ENCODE measurements around the gene DMC1.
"Not testable (repeated sequence)": the region's sequence is repeated elsewhere in the genome, so short reads cannot be mapped to it uniquely, and the experiment has no call there.

The DMC1 gene, protein sequence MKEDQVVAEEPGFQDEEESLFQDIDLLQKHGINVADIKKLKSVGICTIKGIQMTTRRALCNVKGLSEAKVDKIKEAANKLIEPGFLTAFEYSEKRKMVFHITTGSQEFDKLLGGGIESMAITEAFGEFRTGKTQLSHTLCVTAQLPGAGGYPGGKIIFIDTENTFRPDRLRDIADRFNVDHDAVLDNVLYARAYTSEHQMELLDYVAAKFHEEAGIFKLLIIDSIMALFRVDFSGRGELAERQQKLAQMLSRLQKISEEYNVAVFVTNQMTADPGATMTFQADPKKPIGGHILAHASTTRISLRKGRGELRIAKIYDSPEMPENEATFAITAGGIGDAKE

DNA sequence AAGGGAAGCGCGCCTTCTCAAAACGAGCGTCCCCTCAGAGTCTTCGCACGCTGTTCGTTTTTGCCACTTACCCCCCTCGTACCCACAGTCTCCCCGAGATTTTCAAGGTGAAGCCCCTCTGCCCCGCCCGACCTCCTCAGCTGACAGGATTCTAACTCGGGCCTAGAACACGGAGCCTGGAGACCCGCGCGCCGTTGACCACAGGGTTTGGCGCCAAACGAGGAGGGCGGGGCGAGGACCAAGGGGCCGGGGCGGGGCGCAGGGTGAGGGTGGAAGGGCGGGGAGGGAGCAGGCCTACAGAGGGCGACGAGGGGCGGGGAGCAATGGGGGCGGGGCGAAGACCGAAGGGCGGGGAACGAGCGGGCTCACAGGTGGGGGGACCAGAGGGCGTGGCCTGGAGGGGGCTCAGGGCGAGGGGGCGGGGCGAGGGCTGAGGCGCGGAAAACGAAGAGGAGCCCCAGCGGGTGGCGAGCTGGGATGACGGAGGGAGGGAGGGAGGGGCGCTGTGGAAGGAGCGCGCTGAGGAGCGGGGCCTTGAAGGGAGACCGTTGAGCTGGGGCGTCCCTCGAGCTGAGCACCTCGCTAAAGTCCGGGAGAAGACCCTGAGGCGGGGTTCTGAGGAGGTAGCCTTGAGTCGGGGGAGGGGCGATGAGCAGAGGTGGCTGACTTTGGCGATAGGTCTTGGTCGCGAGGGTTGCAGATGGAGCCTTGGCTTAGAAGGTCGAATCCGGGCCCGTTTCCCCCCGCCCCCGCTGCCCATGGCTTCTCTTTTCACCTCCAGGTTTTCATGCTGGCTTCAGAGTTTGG lies at the start of gene DMC1:
DMC1 (minus strand) TSS at position 212 of the 807 bp plus-strand sequence. CDS start 1,927 bp downstream, outside the sequence.
- DNase-seq (ENCODE audit: low read depth) = peak; percentile 61

DNA sequence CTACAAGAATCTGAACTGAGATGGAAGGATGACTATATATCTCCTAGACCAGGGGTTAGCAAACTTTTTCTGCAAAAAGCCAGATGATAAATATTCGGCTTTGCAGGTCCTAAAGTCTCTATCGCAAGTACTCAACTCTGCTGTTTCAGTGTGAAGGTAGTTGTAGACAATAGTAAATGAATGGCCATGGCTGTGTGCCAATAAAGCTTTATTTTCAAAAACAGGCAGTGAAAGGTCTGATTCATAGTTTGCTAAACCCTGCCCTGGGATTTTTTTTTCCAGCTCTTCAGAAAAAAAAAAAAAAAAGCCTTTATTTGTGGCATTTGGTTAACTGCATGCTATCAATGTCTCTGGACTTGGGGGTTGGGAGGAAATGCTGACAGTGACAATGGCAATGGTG lies 48.7 kb upstream of the DMC1 start:
- DNase-seq (ENCODE audit: low read depth) = no peak

DNA sequence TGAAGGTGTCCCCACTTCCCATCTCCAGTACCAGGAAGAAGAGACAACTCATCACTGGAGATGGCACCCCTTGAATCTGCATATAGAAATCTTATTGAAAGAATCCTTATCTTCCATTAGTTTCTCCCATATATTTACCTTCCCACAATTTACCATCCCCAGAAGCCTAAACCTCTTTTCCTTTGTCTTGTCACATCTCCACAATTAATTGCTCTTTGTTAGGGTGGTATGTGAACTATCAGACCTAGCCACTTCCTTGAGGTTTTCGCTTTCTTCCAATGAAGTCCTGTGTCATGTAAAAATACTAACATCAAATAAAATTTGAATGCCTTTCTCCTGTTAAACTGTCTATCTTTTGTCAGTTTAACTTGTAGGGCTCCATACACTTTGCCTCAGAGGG lies 48.3 kb upstream of the DMC1 start:
- no peak for DNase-seq (ENCODE audit: low read depth)

DNA sequence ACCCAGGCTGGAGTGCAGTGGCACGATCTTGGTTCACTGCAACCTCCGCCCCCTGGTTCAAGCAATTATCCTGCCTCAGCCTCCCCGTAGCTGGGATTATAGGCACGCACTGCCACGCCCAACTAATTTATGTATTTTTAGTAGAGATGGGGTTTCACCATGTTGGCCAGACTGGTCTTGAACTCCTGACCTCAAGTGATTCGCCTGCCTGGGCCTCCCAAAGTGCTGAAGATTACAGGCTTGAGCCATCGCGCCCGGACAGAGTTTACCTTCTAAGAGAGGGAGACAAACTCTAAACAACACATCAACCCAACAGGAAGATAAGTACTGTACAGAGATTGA lies 45.1 kb upstream of the DMC1 start:
- DNase-seq (ENCODE audit: low read depth) = not testable (repeated sequence)

DNA sequence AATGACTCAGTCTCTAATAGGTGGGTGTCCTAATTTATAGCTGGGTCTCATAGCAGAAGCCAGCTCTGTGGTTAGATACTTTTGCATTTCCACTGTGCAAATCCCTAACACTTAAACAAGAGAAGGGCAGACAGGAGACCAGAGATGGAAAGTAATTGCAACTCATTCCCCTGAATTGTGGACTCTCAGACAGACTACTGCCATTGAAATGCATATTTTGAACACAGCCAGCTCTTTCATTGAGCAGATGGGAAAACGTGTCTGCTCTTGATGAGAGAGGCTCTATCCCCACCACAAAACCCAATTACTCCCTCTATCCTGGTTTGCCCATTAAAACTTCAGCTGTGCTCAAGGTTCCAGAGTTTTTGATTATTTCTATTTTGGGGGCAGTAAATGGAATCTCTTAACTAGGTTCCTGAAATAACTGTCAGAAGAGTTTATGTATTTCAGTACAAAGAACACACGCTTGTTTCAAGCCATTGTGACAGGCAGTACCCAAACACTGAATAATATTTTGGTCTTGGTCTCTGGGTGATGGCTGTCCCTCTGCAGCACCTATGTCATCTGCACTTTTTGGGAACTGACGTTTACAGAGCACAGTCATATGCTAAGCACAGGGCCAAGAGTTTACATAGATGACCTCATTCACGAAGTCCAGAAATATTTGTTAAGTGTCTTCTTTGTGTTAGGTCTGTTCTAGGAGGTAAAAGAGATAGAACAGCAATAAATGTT lies 44.5 kb upstream of the DMC1 start:
- no peak for DNase-seq (ENCODE audit: low read depth)

DNA sequence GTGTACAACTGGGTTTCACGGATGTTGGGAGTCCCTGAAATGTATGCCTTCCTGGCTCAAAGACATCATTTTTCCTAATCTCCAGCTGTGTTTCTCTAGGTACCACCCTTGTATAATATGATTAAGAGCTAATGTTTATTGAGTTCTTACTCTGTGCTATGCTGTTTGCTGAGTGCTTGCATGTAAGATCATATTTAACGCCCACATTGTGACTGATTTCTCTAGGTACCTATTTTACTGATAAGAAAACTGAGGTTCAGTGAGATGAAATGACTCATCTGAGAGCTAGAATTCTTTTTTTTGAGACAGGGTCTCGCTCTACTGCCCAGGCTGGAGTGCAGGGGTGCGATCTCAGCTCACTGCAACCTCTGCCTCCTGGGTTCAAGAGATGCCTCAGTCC lies 43.6 kb upstream of the DMC1 start:
- DNase-seq (ENCODE audit: low read depth) = no peak

DNA sequence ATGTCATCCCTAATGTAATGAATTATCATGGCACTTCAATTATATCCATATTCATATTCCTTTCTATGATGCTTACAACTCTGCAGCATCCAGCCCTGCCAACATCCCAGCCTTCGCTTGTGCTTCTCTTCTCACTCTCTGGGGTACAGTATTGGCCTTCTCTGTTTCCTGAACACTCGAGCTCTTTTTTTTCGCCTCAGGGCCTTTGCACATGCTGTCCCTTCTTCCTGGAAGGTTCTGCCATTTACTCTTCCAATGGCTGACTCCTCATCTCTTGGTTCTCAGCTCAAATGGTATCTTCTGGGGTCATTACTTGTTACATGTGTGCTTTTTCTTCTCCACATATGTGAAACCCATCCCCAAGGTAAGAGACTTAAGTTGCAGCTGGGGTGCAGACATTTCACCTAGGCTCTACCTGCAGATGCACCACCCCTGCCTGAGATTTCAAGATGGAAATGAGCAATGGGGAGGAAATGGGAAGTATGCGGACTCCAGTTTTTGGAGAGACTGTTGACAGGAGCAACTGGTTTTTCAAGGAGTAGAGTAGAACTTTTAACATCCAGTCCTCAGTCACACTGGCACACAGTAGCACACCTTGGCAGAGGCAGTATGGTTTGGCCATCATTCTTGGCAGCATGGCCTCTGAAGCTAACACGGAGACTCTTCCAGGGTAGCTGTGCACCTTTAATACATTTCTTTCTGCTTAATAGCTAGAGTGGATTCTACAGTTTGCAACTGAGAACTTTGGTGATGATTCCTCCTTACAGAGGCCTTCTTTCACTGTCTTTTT lies 42.4 kb upstream of the DMC1 start:
- no peak for DNase-seq (ENCODE audit: low read depth)

DNA sequence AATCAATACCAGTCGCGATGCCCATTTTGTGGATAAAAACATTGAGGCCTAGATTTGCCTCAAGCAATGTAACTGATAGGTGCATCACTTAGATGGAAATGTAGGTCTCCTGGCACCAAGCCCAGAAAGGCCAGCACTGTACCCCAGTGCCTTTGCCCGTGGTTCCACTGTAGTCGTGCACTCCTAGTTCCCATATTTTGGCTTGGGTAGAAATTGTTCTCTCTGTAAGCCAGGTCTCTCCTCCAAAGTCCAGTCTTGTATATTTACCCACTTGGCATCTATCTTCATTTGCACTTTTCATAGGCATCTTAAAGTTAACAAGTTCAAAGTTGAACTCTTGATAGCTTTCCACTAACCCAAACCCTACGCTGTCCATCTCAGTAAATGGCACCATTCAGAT lies 41.6 kb upstream of the DMC1 start:
- no peak for DNase-seq (ENCODE audit: low read depth)

DNA sequence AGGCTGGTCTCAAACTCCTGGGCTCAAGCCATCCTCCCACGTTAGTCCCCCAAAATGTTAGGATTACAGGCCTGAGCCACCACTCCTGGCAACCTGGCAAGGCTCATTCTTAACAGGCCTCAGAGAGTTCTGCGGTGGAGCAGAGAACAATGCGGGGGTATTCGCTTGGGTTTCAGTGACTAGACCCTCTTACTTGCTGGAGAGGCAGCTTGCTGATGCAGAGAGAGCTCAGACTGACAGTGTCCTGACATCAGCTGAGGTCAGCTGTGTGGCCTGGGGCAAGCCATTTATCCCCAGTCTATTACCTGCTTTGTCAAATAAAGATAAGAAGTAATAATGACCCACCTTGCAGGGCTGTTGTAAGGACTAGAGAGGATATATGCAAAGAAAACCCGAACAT lies 40.3 kb upstream of the DMC1 start:
- DNase-seq (ENCODE audit: low read depth) = no peak

DNA sequence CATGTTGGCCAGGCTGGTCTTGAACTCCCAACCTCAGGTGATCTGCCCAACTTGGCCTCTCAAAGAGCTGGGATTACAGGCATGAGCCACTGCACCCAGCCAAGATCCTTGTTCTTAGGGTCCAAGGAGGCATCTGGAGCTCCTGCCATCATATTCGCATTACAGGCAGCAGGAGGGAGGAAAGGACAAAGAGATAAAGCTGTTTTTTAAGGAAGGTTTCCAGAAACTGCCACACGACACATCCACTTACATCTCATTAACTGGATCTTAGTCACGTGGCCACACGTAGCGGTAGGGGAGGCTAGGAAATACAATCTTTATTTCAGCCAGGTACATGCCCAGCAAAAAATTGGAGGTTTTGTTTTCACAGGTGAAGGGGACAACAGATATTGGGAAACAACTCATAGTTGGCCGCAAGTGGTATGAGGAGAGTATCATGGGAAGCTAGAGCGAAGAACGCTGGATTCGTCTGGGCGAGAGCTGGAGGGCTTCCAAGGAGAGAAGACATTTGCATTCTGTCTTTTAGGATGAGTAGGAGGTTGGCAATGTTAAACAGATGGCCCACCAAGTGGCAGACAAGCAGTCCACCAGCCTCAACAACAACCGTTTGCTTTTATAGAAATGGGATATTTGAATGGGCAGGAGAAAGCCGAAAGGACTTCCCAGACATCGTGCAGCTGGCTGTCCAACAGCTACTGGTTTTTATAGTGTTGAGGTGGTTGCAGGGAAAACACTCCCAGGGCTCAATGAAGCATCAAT lies 39.2 kb upstream of the DMC1 start:
- DNase-seq (ENCODE audit: low read depth) = no peak

DNA sequence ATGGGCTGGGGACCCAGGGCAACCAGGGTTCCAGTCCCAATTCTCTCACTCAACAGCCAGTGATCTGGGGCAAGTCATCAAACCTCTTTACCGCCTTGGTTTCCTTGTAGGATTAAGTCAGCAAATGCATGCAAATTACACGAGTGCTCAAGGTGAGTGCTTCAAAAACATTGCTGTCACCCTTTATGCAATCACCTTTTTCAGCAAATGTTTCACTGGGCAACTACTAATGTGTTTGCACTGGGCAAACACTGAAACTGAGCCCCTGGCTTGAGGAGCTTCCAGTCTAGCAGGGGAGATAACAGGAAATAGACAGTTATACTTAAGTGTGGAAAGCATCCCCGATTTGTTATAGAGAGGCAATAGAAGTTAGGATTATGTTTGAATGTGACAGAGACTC lies 37.7 kb upstream of the DMC1 start:
- DNase-seq (ENCODE audit: low read depth) = no peak

DNA sequence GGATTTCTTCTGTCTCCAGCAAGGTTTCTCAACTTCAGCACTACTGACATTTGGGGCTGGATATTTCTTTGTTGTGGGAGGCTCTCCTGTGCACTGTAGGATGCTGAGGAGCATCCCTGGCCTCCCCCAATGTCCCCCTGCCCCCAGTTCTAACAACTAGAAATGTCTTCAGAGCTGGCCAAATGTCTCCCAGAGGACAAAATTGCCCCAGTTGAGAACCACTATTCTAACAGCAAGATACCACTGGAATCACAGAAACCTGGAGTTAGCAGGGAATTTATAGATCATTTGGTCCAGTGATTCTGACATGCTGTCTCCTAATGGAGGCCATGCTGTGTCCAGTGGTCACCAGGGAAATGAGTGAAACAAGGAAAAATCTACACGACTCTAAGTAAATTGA lies 32.2 kb upstream of the DMC1 start:
- no peak for DNase-seq (ENCODE audit: low read depth)

DNA sequence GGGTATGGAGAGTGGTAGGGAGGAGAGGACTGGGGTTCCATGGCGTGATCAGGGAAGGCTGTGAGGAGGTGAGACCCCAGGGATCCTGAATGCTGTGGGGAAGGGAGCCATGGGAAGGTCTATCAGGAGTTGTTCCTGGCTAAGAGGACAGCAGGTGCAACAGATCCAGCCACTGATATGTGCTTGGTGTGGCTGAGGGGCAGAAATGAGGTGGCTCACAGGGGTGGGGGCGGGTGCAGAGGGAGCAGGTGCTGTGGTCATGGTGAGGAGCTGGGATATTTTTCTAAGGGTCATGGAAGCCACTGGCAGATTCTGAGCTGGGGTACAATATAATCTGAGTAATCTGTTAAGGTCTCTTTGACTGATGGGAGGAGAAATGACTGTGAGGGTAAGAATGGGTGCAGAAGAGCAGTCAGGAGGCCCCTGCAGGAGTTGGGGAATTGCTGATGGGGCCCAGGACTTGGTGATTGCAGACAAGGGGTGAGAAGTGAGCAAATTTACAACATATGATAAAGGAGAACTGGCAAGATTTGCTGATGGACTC lies 31.3 kb upstream of the DMC1 start:
- no peak for DNase-seq (ENCODE audit: low read depth)

DNA sequence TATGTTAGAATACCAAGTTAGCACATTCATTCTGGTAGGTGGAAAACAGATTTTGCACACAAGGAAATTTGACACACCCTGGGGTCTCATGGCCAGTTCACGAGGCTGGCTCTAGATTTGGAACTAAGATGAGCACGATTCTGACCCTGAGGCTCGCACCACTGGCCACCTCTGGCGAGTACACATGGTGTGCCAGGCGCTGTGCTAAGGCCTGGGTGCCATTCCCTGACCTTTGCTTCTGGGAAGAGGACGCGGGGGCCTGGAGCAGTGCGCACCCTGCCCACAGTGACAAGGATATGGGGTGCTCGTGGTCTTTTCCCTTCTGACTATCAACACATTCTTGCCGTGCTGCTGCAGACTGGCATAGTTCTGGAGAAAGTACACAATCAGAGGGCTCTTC lies 29.5 kb upstream of the DMC1 start:
- no peak for DNase-seq (ENCODE audit: low read depth)

DNA sequence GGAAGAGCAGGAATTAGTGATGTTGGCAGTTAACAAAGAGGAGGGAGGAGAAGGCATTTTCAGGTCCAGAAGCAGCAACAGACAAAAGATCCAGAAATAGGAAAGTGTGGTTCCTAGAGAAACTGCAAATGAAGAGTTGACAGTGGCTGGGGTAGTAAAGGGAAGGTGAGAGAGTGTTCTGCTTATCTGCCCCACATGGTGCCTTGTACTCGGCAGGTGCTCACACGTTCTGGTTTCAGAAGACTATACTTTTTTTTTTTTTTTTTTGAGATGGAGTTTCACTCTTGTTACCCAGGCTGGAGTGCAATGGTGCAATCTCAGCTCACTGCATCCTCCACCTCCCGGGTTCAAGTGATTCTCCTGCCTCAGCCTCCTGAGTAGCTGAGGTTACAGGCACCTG lies 12.9 kb upstream of the DMC1 start:
- DNase-seq (ENCODE audit: low read depth) = not testable (repeated sequence)

DNA sequence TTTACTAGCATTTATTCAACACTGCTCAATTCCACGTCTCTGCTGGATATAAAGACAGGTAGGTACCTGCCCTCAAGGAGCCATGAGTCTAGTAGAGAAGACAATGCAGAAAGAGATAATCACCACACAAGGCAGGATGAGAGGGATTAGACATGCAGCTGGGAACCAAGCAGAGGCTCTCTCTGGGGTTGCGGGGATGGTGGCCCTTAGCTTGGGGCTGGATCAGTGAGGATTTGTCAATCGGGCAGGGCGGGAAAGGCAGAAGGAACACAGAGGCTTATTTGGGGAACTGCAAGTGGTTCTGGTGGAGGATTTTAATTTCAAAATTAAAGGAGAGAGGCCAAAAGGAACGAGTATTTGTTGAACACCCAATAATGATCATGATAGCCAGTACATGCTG lies 8.5 kb upstream of the DMC1 start:
- DNase-seq (ENCODE audit: low read depth) = no peak

DNA sequence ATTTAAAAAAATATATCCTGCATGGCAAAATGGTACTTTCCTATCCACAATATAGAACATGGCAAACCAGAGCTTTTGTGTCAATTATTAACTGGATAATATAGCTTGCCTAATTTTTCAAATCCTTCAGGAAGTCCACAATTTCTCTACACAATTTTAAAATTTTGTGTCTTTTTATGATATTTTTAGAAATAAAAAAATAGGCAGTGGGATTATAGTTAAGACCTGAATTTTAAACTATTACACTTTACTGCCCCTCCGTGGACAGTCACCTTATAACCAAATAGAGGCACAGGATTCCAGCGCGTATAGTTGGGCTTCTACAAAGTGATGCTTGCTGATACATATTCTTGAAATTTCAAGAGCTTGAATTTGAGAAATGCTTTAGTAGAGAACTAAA lies 2.1 kb upstream of the DMC1 start:
- peak; percentile 41 for DNase-seq (ENCODE audit: low read depth)

DNA sequence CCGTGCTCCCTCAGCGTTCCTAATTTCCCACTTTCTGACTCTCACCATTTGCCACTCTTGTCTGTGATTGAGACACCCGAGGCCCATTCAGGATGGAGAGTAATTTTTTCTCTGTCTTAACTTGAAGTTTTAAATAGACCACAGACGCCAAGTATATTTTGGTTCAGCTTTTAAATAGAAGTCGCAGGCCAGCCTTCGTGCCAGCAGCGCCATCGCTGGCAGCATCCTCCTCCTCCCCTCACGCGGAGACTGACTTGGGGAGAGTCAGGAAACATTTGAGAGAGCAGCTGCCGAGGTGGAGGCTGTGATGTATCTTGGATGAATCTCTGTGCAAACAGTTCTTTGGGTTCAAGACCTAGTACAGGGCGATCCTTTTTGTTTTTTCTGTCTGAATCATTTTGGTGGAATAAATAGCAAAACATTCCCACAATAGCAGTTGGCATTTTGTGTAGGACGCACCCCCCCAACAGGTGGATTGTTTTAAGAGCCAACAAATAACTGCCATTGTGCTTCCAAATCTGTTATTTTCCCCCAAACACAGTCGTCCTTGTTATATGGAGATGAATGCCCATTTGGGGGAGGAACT lies 889 bp upstream of the DMC1 start:
- DNase-seq (ENCODE audit: low read depth) = peak; percentile 17

DNA sequence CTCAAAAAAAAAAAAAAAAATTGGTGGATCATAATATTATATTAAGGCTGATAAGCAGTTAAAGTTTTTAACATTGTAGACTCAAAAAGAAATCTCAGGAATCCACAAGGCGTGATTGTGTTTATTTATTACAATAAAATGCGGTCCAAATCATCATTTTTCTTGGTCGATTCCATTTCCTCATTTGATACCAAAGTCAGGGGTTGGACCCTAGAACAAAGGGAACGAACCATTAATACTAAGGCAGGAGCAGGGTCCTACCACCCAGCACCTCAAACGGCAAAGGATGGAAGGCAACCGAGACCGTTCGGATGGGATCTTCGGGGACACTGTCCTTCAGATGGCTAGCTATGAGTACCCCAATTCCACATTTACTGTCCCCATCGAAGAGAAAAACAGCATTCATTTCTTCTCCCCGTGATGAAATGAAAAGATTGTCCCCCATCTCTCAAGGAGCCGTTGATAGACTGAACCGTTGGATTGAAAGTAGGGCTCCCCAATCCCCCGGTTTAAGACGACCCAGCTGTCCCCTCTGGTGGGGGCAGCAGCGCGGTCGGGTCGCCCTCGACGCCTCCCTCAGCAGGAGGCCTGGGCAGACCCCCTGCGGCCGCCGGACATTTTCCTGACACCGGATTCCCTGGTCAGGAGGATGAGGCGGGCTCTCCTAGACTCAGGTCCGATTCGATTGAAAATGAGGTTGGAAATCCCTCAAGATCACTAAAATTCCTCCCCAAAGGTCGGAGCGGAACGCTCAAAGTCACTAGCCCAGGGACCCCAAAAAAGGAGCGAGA lies 607 bp downstream of the DMC1 start:
- no peak for DNase-seq (ENCODE audit: low read depth)

Measured in stromal cell of bone marrow (primary cell).